ENCODE measurements around the gene GRHL1. TPM values are rescaled to one million over a fixed set of nuclear protein-coding genes. Genes with fewer than 3 reads are reported as not detected.
A peak's percentile ranks its signal among the peaks of the same experiment; 100 is the strongest.

GRHL1 gene
- polyA plus RNA-seq, 1 donor: 3.0 TPM

GRCh38 chr2:10016001-10016801, 64.7 kb downstream of the GRHL1 start:
- no peaks in the 10 kb centered on the region for H3K36me3 ChIP-seq (ENCODE audit: control insufficient read depth, insufficient read depth, low read length)
- no peaks in the 10 kb centered on the region for H3K4me1 ChIP-seq (ENCODE audit: control insufficient read depth, insufficient read depth, low read length)
- H3K9me3 ChIP-seq (ENCODE audit: control insufficient read depth, low read depth, low read length): peaks cover 19% of the 10 kb centered on the region
- H3K27ac ChIP-seq (ENCODE audit: low read length): no peak overlapping the region
- no peak overlapping the region for H3K4me3 ChIP-seq (ENCODE audit: low read length)
- 95% methylated on average over 4 of the region's 35 CpGs for WGBS (ENCODE audit: insufficient coverage, low lambda C conversion rate)
- H3K27me3 ChIP-seq (ENCODE audit: control insufficient read depth, insufficient read depth, low read length): peaks cover 4% of the 10 kb centered on the region
- DNase-seq: no peak

GRCh38 chr2:10016802-10017258, 65.3 kb downstream of the GRHL1 start:
- peaks cover 4% of the 10 kb centered on the region for H3K27me3 ChIP-seq (ENCODE audit: control insufficient read depth, insufficient read depth, low read length)

GRCh38 chr2:10017313-10017941, 65.9 kb downstream of the GRHL1 start:
- no peaks in the 10 kb centered on the region for H3K36me3 ChIP-seq (ENCODE audit: control insufficient read depth, insufficient read depth, low read length)

More at GRCh38 chr2:10016802-10017258, 65.3 kb downstream of the GRHL1 start:
- WGBS (ENCODE audit: insufficient coverage, low lambda C conversion rate): 100% methylated on average over 1 of the region's 8 CpGs
- H3K4me1 ChIP-seq (ENCODE audit: control insufficient read depth, insufficient read depth, low read length): peaks cover 1% of the 10 kb centered on the region
- DNase-seq: no peak
- no peaks in the 10 kb centered on the region for H3K36me3 ChIP-seq (ENCODE audit: control insufficient read depth, insufficient read depth, low read length)
- no peak overlapping the region for H3K27ac ChIP-seq (ENCODE audit: low read length)
- peaks cover 13% of the 10 kb centered on the region for H3K9me3 ChIP-seq (ENCODE audit: control insufficient read depth, low read depth, low read length)
- H3K4me3 ChIP-seq (ENCODE audit: low read length): no peak overlapping the region

GRCh38 chr2:10019174-10019573, 67.7 kb downstream of the GRHL1 start:
- no peak for DNase-seq
- H3K4me3 ChIP-seq (ENCODE audit: low read length): no peak overlapping the region
- H3K36me3 ChIP-seq (ENCODE audit: control insufficient read depth, insufficient read depth, low read length): no peaks in the 10 kb centered on the region
- H3K9me3 ChIP-seq (ENCODE audit: control insufficient read depth, low read depth, low read length): peaks cover 7% of the 10 kb centered on the region
- peaks cover 4% of the 10 kb centered on the region for H3K27me3 ChIP-seq (ENCODE audit: control insufficient read depth, insufficient read depth, low read length)
- H3K4me1 ChIP-seq (ENCODE audit: control insufficient read depth, insufficient read depth, low read length): peaks cover 18% of the 10 kb centered on the region
- no peak overlapping the region for H3K27ac ChIP-seq (ENCODE audit: low read length)
- WGBS (ENCODE audit: insufficient coverage, low lambda C conversion rate): 100% methylated on average over 2 of the region's 8 CpGs

More at GRCh38 chr2:10017313-10017941, 65.9 kb downstream of the GRHL1 start:
- H3K4me3 ChIP-seq (ENCODE audit: low read length): no peak overlapping the region
- DNase-seq: no peak
- peaks cover 11% of the 10 kb centered on the region for H3K9me3 ChIP-seq (ENCODE audit: control insufficient read depth, low read depth, low read length)
- H3K27ac ChIP-seq (ENCODE audit: low read length): no peak overlapping the region
- peaks cover 4% of the 10 kb centered on the region for H3K27me3 ChIP-seq (ENCODE audit: control insufficient read depth, insufficient read depth, low read length)
- peaks cover 7% of the 10 kb centered on the region for H3K4me1 ChIP-seq (ENCODE audit: control insufficient read depth, insufficient read depth, low read length)
- no CpG with 5 or more reads among the region's 5 CpGs for WGBS (ENCODE audit: insufficient coverage, low lambda C conversion rate)

GRCh38 chr2:10019602-10020400, 68.3 kb downstream of the GRHL1 start:
- Histone ChIP-seq H3K4me3 (ENCODE audit: low read length) (no peak overlapping the region), H3K27ac (ENCODE audit: low read length) (no peak overlapping the region), H3K27me3 (ENCODE audit: control insufficient read depth, insufficient read depth, low read length) (peaks cover 4% of the 10 kb centered on the region), H3K9me3 (ENCODE audit: control insufficient read depth, low read depth, low read length) (peaks cover under 1% of the 10 kb centered on the region), H3K36me3 (ENCODE audit: control insufficient read depth, insufficient read depth, low read length) (no peaks in the 10 kb centered on the region), H3K4me1 (ENCODE audit: control insufficient read depth, insufficient read depth, low read length) (peaks cover 18% of the 10 kb centered on the region)
- DNase-seq: no peak
- no CpG with 5 or more reads among the region's 27 CpGs for WGBS (ENCODE audit: insufficient coverage, low lambda C conversion rate)

- peak overlapping the region; percentile 72 for H3K27ac ChIP-seq (ENCODE audit: low read length)
- no peak overlapping the region for H3K4me3 ChIP-seq (ENCODE audit: low read length)
- H3K9me3 ChIP-seq (ENCODE audit: control insufficient read depth, low read depth, low read length): no peaks in the 10 kb centered on the region
- peaks cover 18% of the 10 kb centered on the region for H3K4me1 ChIP-seq (ENCODE audit: control insufficient read depth, insufficient read depth, low read length)
- WGBS (ENCODE audit: insufficient coverage, low lambda C conversion rate): no CpG with 5 or more reads among the region's 16 CpGs
- no peaks in the 10 kb centered on the region for H3K36me3 ChIP-seq (ENCODE audit: control insufficient read depth, insufficient read depth, low read length)
- no peaks in the 10 kb centered on the region for H3K27me3 ChIP-seq (ENCODE audit: control insufficient read depth, insufficient read depth, low read length)
- DNase-seq: no peak
Observed at GRCh38 chr2:10022041-10022421, 70.5 kb downstream of the GRHL1 start.

- no CpG with 5 or more reads among the region's 4 CpGs for WGBS (ENCODE audit: insufficient coverage, low lambda C conversion rate)
- Histone ChIP-seq H3K27ac (ENCODE audit: low read length) (peak overlapping the region; percentile 72), H3K4me1 (ENCODE audit: control insufficient read depth, insufficient read depth, low read length) (peaks cover 18% of the 10 kb centered on the region), H3K36me3 (ENCODE audit: control insufficient read depth, insufficient read depth, low read length) (no peaks in the 10 kb centered on the region), H3K9me3 (ENCODE audit: control insufficient read depth, low read depth, low read length) (no peaks in the 10 kb centered on the region), H3K27me3 (ENCODE audit: control insufficient read depth, insufficient read depth, low read length) (no peaks in the 10 kb centered on the region), H3K4me3 (ENCODE audit: low read length) (no peak overlapping the region)
- DNase-seq: peak; percentile 87 to 91
Observed at GRCh38 chr2:10022445-10022844, 71.0 kb downstream of the GRHL1 start.

- Histone ChIP-seq H3K4me3 (ENCODE audit: low read length) (no peak overlapping the region), H3K27ac (ENCODE audit: low read length) (peak overlapping the region; percentile 72), H3K9me3 (ENCODE audit: control insufficient read depth, low read depth, low read length) (no peaks in the 10 kb centered on the region), H3K36me3 (ENCODE audit: control insufficient read depth, insufficient read depth, low read length) (no peaks in the 10 kb centered on the region), H3K27me3 (ENCODE audit: control insufficient read depth, insufficient read depth, low read length) (no peaks in the 10 kb centered on the region), H3K4me1 (ENCODE audit: control insufficient read depth, insufficient read depth, low read length) (peaks cover 18% of the 10 kb centered on the region)
- DNase-seq: peak; percentile 68 to 88
- no CpG with 5 or more reads among the region's 10 CpGs for WGBS (ENCODE audit: insufficient coverage, low lambda C conversion rate)
Observed at GRCh38 chr2:10022966-10023662, 71.6 kb downstream of the GRHL1 start.

- Histone ChIP-seq H3K4me1 (ENCODE audit: control insufficient read depth, insufficient read depth, low read length) (peaks cover 33% of the 10 kb centered on the region), H3K4me3 (ENCODE audit: low read length) (no peak overlapping the region), H3K27me3 (ENCODE audit: control insufficient read depth, insufficient read depth, low read length) (no peaks in the 10 kb centered on the region), H3K36me3 (ENCODE audit: control insufficient read depth, insufficient read depth, low read length) (no peaks in the 10 kb centered on the region), H3K27ac (ENCODE audit: low read length) (no peak overlapping the region), H3K9me3 (ENCODE audit: control insufficient read depth, low read depth, low read length) (no peaks in the 10 kb centered on the region)
- DNase-seq: no peak
- no CpG with 5 or more reads among the region's 8 CpGs for WGBS (ENCODE audit: insufficient coverage, low lambda C conversion rate)
Observed at GRCh38 chr2:10026940-10027569, 75.6 kb downstream of the GRHL1 start.
